Dedifferentiated amniotic fluid mesenchymal stem cell (primary cell): ENCODE results near the gene SND1.

Experiments used
- DNase-seq: peaks from one replicate; pipeline ENCODE4 v3.0.0-alpha.2; 2016; ENCODE audit errors: extremely low spot score

Gene SND1

DNA sequence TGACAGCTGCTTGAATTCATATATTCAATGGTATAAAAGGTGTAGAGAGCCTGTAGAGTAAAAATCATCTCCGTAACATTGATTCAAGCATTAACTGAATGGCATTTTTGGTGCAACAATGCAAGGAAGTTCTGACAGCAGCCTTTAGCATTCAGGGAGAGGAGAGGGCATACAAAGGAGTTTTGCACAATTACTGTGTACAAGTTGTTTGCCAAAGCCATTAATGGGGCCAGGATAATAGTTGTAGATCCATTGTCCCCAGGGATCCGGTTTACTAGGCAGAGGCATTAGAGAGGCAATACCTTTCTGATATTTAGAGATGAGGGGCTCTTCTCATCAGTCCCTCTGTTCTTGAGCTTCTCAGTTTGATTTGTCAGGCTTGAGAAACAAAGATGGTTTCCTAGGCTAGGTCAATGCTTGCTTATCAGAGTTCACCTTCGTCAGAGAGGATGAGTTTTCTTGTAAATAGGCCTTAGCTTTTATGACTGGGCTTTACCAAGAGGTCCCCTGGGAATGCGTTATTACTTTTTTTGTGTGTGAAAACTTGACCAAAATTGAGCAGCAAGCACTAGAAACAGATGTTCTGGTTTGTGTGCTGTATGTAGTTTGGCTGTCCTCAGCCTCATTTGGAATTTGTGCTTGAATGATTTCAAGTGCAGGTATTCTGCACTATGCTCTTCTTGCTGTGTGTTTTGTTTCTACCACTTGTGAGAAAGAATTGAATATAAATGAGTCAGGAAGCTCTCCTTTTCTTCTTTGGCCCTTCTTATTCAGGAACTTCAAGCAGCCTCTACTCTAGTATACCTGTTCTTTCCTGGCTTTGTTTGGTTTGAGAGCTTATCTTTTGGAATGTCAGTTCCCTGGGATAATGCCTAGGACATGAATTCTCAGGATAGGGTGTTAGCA lies 32.0 kb downstream of the SND1 start:
- no peak for DNase-seq

- DNase-seq = no peak
Measured at GRCh38 chr7:127689194-127689772, 37.3 kb downstream of the SND1 start.

DNA sequence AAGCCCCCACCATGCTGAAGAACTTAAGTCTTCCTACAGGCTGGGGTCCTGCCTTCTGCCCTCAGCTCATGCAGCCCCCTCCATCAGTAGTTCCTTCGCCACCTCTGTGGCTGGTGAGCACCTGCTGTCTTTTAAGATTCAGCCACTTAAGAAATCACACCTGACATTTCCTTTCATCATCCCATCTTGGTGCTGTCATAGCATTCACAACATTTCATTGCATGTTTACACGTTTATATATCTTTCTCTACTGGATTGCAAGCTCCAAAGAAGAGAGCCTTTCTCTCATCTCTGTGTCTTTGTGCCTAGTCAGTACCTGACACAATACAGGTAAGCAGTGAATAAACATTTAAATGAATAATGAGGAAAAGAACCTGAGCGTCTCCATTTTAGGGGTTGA lies 38.3 kb downstream of the SND1 start:
- DNase-seq = no peak

GRCh38 chr7:127690806-127691205 lies 38.8 kb downstream of the SND1 start:
- no peak for DNase-seq

DNA sequence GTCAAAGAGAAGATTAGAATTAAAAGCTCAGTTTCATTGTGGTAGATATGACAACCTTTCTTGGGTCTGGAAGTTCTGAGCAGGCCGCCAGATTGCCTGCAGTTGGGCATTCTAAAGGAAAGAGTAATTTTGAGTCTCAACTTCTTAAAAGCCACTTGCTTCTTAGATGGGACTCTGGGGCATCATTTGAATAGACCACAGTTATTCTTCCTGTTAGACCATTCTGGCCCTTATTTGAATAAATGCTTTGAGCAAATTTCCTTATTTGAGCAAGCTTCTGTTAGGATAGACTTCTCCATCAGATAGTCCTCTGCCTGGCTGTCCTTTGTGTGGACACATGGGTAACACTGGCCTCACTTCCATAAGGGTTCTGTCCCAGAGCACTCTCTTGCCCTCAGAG lies 40.2 kb downstream of the SND1 start:
- no peak for DNase-seq

DNA sequence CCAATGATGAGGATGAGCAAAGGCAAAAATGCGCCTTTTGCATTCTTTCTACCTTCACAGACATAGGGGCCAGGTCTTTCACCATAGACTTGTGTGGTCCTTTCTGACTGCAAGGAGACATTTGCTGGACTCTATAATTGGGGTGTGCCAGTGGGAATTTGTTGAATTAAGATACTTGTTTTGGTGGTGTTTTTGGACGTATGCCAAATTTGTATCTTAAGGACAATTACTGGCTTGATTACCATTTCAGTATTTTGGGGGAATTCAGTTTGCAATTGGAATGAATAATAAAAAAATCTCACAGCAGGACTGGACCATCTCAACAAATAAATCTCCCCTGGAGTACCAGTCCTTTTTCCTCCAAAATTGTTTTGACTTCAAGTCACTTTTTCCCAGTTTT lies 47.9 kb downstream of the SND1 start:
- no peak for DNase-seq

DNA sequence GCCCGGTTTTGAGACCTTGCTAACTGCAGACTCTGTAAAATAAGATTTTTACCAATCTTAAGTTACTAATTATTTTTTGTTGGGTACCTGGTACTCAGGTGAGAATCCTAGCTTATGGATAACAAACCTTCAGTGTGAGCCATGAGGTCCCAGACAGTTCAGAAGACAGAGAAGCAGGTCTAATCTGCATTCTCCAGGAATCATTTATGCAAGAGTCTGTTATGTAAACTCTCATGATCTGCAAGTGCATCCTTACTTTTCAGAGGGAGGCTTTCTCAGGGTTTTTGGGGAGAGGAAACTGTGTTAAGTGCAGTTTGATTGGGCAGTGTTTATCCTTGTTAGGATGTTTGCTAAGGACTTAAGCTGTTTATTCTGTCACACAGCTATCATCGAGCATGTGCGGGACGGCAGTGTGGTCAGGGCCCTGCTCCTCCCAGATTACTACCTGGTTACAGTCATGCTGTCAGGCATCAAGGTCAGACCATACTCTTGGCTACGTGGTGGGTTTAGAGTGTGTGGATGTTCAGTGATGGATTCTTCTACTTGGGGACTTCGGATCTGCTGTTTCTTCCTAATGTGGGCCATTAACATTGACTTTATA lies 50.2 kb downstream of the SND1 start:
- DNase-seq = no peak

DNA sequence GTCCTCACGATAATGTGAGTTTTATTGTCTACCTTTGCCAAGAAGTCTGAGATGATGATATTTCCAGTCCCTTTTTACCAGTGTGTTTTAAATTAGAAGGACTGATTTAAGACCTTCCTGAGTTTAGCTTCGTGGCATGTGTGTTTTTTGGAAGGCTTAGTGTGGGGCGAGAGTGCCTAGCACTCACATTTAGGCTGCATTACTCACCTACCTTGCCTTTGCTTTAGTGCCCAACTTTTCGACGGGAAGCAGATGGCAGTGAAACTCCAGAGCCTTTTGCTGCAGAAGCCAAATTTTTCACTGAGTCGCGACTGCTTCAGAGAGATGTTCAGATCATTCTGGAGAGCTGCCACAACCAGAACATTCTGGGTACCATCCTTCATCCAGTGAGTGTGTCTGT lies 50.9 kb downstream of the SND1 start:
- DNase-seq = no peak

- no peak for DNase-seq
Measured at GRCh38 chr7:127704211-127704610, 52.2 kb downstream of the SND1 start.

GRCh38 chr7:127705461-127705959 lies 53.5 kb downstream of the SND1 start:
- no peak for DNase-seq

DNA sequence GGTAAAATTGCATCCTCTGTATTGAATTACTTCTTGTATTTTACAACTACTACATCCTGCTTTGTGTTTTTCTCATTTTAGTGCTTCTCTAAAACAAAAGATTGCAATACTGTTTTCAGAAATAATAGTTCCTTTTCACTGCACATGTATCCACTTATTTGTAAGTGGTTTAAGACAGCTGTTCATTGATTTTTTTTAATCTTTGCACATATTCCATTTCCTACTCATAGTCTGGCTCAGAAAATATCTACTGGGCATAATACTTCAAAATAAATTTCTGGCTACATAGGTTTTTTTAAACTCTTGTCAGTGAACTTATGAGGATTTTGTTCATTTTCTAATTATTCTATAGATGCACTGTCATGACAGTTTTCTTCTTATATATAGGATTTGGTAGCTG lies 54.8 kb downstream of the SND1 start:
- DNase-seq = no peak

DNA sequence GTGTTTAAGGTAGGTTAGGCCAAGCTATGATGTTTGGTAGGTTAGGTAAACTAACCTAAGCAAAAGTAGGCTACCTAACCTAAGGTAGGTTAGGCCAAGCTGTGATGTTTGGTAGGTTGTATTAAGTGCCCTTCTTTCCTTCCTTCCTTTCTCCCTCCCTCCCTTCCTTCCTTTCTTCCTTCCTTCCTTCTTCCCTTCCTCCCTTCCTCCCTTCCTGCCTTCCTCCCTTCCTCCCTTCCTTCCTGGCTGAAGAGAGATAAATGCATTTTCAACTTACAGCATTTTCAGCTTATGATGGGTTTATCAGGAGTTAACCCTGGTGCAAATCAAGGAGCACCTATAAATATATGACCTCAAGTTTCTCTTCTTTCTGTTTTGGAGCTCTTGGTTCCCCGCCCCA lies 56.2 kb downstream of the SND1 start:
- DNase-seq = no peak

DNA sequence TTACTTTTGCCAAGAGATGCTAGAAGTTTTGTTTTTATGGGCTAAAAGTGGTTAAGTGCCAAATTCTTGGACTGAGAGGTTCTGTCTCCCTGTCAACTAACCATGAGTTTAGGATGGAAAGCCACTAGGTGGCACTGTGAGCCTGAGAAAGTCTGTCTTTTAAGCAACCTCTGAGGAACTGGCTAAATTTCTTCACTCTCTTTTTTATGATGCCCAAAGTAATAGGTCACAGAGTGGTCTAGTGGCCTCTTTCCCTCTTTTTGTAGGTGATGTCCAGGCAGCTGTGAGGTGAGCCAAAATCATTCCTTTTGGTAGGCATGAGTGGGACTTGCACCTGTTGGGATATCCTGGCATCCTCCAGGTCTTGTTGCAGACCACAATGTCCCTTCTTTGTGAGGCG lies 56.8 kb downstream of the SND1 start:
- peak; percentile 89 for DNase-seq

DNA sequence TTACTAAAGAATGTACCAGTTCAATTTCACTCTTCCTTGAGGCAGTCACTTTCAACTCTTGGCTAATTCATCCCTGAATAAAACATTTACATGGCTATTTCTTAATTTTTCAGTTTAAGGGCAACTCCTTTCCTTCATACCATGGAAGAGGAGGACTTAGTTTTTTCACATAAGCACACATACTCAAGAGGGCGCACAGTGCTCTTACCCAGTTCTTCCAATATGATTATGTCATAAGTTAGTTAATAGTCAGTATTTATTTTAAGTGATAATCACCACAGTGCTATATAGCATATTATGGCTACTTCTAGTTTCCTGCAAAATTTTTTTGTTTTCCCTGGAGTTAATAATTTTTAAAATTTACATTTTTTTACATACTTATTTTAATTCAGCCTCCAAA lies 58.6 kb downstream of the SND1 start:
- DNase-seq = no peak

- no peak for DNase-seq
Measured at GRCh38 chr7:127711872-127712271, 59.9 kb downstream of the SND1 start.

DNA sequence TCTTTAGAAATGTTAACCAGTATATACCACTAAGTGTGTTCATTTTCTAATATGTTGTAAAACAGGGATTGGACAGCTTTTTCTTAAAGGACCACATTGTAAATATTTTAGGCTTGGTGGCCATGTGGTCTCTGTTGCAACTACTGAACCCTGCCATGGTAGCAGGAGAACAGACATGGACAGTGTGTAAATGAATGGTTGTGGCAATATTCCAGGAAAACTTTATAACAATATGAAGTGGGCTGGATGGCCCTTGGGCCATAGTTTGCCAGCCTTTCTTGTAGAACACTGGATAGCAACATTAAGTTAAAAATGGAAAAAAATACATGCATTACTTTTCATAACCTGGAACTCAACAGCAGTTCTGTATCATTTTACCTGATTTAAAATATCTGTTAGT lies 61.0 kb downstream of the SND1 start:
- DNase-seq = no peak

- no peak for DNase-seq
Measured at GRCh38 chr7:127713758-127714157, 61.8 kb downstream of the SND1 start.

- no peak for DNase-seq
Measured at GRCh38 chr7:127715272-127715671, 63.3 kb downstream of the SND1 start.

DNA sequence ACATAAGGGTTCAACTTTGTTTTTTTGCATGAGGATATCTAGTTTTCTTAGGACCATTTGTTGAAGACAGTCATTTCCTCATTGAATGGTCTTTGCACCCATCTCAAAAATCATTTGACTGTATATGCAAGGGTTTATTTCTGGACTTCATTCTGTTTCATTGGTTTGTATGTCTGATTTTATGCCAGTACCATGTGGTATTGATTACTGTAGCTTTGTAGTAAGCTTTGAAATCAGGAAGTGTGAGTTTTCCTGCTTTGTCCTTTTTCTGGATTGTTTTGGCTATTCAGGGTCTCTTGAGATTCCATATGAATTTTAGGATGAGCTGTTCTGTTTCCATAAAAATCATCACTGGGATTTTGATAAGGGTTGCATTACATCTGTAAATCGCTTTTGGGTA lies 63.9 kb downstream of the SND1 start:
- DNase-seq = no peak

DNA sequence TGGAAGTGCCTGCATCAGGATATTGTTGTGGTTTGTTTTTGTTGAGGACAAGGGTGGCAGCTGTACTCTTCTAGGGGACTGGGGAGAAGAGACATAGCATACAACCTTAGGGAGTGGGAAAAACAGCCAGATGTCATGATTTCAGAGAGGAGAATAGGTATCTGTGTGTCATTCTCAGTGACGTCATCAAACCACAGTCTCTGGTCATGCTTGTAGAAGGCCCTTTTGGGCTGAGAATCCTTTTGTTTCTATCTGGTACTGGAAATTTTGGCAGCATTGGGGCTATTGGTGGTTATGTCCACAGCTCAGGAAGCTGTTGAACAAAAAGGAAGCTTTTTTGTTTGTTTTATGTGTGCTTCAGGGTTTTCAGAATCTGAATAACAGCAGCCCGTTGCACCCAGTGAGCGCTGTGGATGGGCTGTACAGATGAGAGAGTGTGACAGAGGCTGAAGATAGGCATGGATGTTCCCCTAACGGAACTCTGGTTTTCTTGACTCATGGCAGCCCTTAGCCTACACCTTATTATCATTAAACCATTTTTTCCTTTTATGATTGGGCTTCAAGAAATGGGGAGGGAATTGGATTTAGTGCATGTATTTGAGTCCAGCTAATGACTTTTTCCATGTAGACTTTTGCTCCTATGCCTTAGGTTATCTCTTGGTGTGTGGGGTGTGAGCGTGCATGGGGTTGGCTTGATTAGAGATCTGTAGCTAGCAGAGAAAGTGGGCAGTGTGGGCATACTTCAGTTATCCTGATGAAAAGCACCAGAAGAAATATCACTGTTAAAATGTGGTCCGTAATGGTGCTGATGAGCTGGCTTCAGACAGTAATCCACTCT lies 65.7 kb downstream of the SND1 start:
- no peak for DNase-seq

GRCh38 chr7:127718340-127718679 lies 66.3 kb downstream of the SND1 start:
- no peak for DNase-seq

GRCh38 chr7:127726476-127726875 lies 74.5 kb downstream of the SND1 start:
- DNase-seq = no peak
